Measurements from ENCODE around the gene IFT22. TPM values are rescaled to one million over a fixed set of nuclear protein-coding genes. Genes with fewer than 3 reads are reported as not detected.
"Not testable (repeated sequence)": the region's sequence is repeated elsewhere in the genome, so short reads cannot be mapped to it uniquely, and the experiment has no call there.

IFT22 gene
- total and polyA plus RNA-seq, 10 donors: 5.5 to 11.0 (median 6.8) TPM

DNA sequence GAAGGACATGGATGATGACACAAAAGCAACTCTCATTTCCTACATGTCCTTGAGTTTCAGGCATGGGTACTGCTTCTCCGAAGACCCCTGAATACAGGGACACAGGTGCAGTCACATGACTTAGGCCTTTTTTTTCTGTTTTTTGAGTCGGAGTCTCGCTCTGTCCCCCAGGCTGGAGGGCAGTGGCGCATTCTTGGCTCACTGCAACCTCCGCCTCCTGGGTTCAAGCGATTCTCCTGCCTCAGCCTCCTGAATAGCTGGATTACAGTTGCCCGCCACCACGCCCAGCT, 26.8 kb downstream of the IFT22 start:
- 82 to 89% (median 86%) methylated on average over 8 of the region's 8 CpGs for WGBS, 5 donors
- H3K27ac ChIP-seq: no peak overlapping the region

DNA sequence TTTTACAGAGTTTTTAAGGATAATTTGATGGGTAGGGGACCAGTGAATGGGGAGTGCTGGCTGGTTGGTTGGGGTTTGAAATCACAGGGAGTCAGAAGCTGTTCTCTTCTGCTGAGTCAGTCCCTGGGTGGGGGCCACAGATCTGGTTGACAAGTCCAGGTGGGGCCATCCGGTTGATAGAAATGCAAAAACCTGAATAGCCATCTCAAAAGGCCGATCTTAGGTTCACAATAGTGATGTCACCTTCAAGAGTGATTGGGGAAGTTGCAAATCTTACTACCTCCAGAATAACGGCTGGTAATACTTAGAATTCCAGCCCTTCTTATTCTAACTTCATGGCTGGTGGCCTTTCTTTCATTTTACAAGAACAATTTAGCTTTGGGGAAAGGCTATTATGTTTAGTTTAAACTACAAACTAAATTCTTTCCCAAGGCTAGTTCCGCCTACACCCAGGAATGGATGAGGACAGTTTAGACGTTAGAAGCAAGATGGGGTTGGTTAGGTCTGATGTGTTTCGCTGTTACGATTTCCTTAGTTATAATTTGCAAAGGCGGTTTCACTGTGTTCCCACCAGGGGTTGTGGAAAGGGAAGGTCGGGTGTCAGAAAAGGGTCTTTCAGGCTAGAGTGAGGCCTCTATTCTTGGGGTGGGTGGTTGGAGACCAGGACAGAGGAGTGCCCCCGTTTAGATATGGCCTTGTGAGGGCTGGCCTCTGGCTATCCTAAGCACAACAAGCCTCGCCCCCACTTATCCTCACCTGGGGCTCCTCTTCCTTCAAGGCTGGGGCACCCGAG, 27.4 kb downstream of the IFT22 start:
- H3K27ac ChIP-seq: no peak overlapping the region
- intact Hi-C loops (cut with DNase I; ENCODE audit: low total_unique reads): no loop called here
- peaks cover 0 to 98% (median 35%) of the 10 kb centered on the region in 7 donors for H3K27me3 ChIP-seq (replicated peaks in 1 of 7)
- peaks cover 0 to 6% (median 2%) of the 10 kb centered on the region in 6 donors for H3K4me1 ChIP-seq
- peaks cover 0 to under 1% (median 0%) of the 10 kb centered on the region in 8 donors for H3K9me3 ChIP-seq
- WGBS, 5 donors: 47 to 54% (median 50%) methylated on average over 12 of the region's 12 CpGs
- H3K36me3 ChIP-seq: no peaks in the 10 kb centered on the region
- no peak overlapping the region for H3K4me3 ChIP-seq
- TF ChIP-seq POLR2AphosphoS5 (IDR thresholded peaks at IDR 0.05) (no peak), POLR2A (IDR thresholded peaks at IDR 0.05) (no peak), CTCF (IDR thresholded peaks at IDR 0.05 in 8 of 11, conservative IDR thresholded peaks at IDR 0.05 in 3 of 11) (no peak)
- no peak for DNase-seq

More for the DNA sequence above, 26.8 kb downstream of the IFT22 start:
- H3K9me3 ChIP-seq: peaks cover 0 to 5% (median 0%) of the 10 kb centered on the region in 8 donors
- intact Hi-C loops (cut with DNase I; ENCODE audit: low total_unique reads): no loop called here
- TF ChIP-seq CTCF (IDR thresholded peaks at IDR 0.05 in 8 of 11, conservative IDR thresholded peaks at IDR 0.05 in 3 of 11) (no peak), POLR2AphosphoS5 (IDR thresholded peaks at IDR 0.05) (no peak), POLR2A (IDR thresholded peaks at IDR 0.05) (no peak)
- peaks cover 0 to 12% (median 3%) of the 10 kb centered on the region in 6 donors for H3K4me1 ChIP-seq
- H3K36me3 ChIP-seq: peaks cover 0 to under 1% (median 0%) of the 10 kb centered on the region in 6 donors
- DNase-seq: no peak
- peaks cover 2 to 99% (median 41%) of the 10 kb centered on the region in 7 donors for H3K27me3 ChIP-seq (replicated peaks in 1 of 7)
- H3K4me3 ChIP-seq: no peak overlapping the region

GRCh38 chr7:101293069-101294021, 28.3 kb downstream of the IFT22 start:
- peaks cover 0 to 90% (median 27%) of the 10 kb centered on the region in 7 donors for H3K27me3 ChIP-seq (replicated peaks in 1 of 7)

DNA sequence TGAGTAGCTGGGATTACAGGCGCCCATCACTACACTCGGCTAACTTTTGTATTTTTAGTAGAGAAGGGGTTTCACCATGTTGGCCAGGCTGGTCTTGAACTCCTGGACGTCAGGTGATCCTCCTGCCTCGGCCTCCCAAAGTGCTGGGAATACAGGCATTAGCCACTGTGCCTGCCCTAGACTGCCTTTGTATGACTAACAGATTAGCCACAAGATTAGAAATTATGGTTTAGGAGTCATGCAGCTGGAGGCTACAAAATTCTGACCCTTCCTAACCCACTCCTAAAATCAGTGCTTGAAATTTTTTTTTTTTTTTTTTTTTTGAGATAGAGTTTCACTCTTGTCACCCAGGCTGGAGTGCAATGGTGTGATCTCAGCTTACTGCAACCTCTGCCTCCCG, 29.0 kb downstream of the IFT22 start:
- H3K9me3 ChIP-seq; H3K4me1 ChIP-seq; H3K36me3 ChIP-seq; H3K4me3 ChIP-seq; DNase-seq; H3K27ac ChIP-seq; intact Hi-C loops (cut with DNase I; ENCODE audit: low total_unique reads): not testable (repeated sequence)
- peaks cover 0 to 82% (median 19%) of the 10 kb centered on the region in 7 donors for H3K27me3 ChIP-seq (replicated peaks in 1 of 7)
- 64 to 83% (median 78%) methylated on average over 5 of the region's 5 CpGs for WGBS, 5 donors

More at GRCh38 chr7:101293069-101294021, 28.3 kb downstream of the IFT22 start:
- DNase-seq; H3K27ac ChIP-seq; intact Hi-C loops (cut with DNase I; ENCODE audit: low total_unique reads); H3K36me3 ChIP-seq; H3K4me3 ChIP-seq; H3K9me3 ChIP-seq; H3K4me1 ChIP-seq: not testable (repeated sequence)
- WGBS, 5 donors: 42 to 57% (median 52%) methylated on average over 15 to 16 of the region's 16 CpGs

Measured in spleen (tissue), 11 donors.